DOHH2 (cell line): ENCODE results near the gene REG1A.

Experiments used
- H3F3A ChIP-seq: fragments of 200-600 bp; sonication (generic), shearing (Covaris generic); 2 replicates; pipeline ENCODE4 v1.6.0; 2016; ENCODE audit warnings: antibody characterized with exemption, mild to moderate bottlenecking; ENCODE audit not compliant: control insufficient read depth, insufficient read depth
- H3K27ac ChIP-seq: fragments of 200-600 bp; sonication (generic); 2 replicates; pipeline ENCODE4 v1.5.1; 2014; ENCODE audit warnings: low read depth, mild to moderate bottlenecking, low read length, moderate library complexity
- H3K27me3 ChIP-seq: fragments of 200-600 bp; sonication (generic); 2 replicates; pipeline ENCODE4 v1.6.1; 2014; ENCODE audit warnings: mild to moderate bottlenecking, low read length, mixed read lengths; ENCODE audit not compliant: control insufficient read depth
- H3K36me3 ChIP-seq: fragments of 200-600 bp; sonication (generic); 2 replicates; pipeline ENCODE4 v1.6.1; 2014; ENCODE audit warnings: mild to moderate bottlenecking, low read length, moderate library complexity, mixed read lengths; ENCODE audit not compliant: control insufficient read depth
- H3K4me1 ChIP-seq: fragments of 200-600 bp; sonication (generic); 2 replicates; pipeline ENCODE4 v1.6.1; 2014; ENCODE audit warnings: mild to moderate bottlenecking, low read length, mixed read lengths; ENCODE audit not compliant: control insufficient read depth
- H3K4me2 ChIP-seq: fragments of 200-600 bp; sonication (generic); 2 replicates; pipeline ENCODE4 v1.6.0; 2014; ENCODE audit warnings: mild to moderate bottlenecking, low read length, moderate library complexity
- H3K4me3 ChIP-seq: fragments of 200-600 bp; sonication (generic); 2 replicates; pipeline ENCODE4 v1.5.1; 2014; ENCODE audit warnings: mild to moderate bottlenecking, low read length, mixed read lengths
- H3K79me2 ChIP-seq: fragments of 200-600 bp; sonication (generic); 2 replicates; pipeline ENCODE4 v1.6.1; 2014; ENCODE audit warnings: mild to moderate bottlenecking, low read length, mixed read lengths; ENCODE audit not compliant: control insufficient read depth
- H3K9me2 ChIP-seq: fragments of 200-600 bp; sonication (generic); replicated peaks from 2 replicates; pipeline ENCODE4 v1.6.1; 2014; ENCODE audit warnings: mild to moderate bottlenecking, low read length, mixed read lengths; ENCODE audit not compliant: control insufficient read depth
- H3K9me3 ChIP-seq: fragments of 200-600 bp; sonication (generic); 2 replicates; pipeline ENCODE4 v1.6.1; 2014; ENCODE audit warnings: antibody characterized with exemption, low read length, mixed read lengths; ENCODE audit not compliant: control insufficient read depth, insufficient read depth
- H4K20me1 ChIP-seq: fragments of 200-600 bp; sonication (generic); 2 replicates; pipeline ENCODE4 v1.6.0; 2014; ENCODE audit warnings: low read depth, mild to moderate bottlenecking, antibody characterized with exemption, low read length, moderate library complexity; ENCODE audit not compliant: control insufficient read depth, insufficient read depth
- CTCF ChIP-seq: fragments of 200-600 bp; sonication (generic); IDR thresholded peaks from one replicate; pipeline ENCODE4 v1.5.1; 2014; ENCODE audit warnings: antibody characterized with exemption, mild to moderate bottlenecking, low read depth, low read length; ENCODE audit not compliant: poor library complexity, severe bottlenecking
- EZH2phosphoT487 ChIP-seq: fragments of 200-600 bp; sonication (generic); IDR thresholded peaks from 2 replicates; pipeline ENCODE4 v1.6.1; 2017; ENCODE audit warnings: borderline replicate concordance, mild to moderate bottlenecking, antibody characterized with exemption, low read length, moderate library complexity, mixed read lengths

The REG1A gene

GRCh38 chr2:79162801-79163200 is 42.5 kb downstream of the REG1A start:
- no peaks in the 10 kb centered on the region for H3K36me3 ChIP-seq
- H3K9me2 ChIP-seq = no peaks in the 10 kb centered on the region
- H3K9me3 ChIP-seq = no peaks in the 10 kb centered on the region
- TF ChIP-seq CTCF (no peak), EZH2phosphoT487 (no peak)
- no peak overlapping the region for H3K4me3 ChIP-seq
- no peak overlapping the region for H3K27ac ChIP-seq
- no peaks in the 10 kb centered on the region for H3K4me1 ChIP-seq
- H3K27me3 ChIP-seq = no peaks in the 10 kb centered on the region
- no peak overlapping the region for H3K4me2 ChIP-seq
- H4K20me1 ChIP-seq = no peaks in the 10 kb centered on the region
- H3F3A ChIP-seq = no peaks in the 10 kb centered on the region
- no peaks in the 10 kb centered on the region for H3K79me2 ChIP-seq

GRCh38 chr2:79171348-79171958 is 51.2 kb downstream of the REG1A start:
- Histone ChIP-seq H4K20me1 (no peaks in the 10 kb centered on the region), H3K9me2 (no peaks in the 10 kb centered on the region), H3K36me3 (no peaks in the 10 kb centered on the region), H3K4me1 (no peaks in the 10 kb centered on the region), H3K4me2 (no peak overlapping the region), H3K27me3 (no peaks in the 10 kb centered on the region), H3K27ac (no peak overlapping the region), H3F3A (no peaks in the 10 kb centered on the region), H3K79me2 (no peaks in the 10 kb centered on the region), H3K4me3 (no peak overlapping the region), H3K9me3 (no peaks in the 10 kb centered on the region; the same call in 1 of the 2 replicates)
- TF ChIP-seq CTCF (no peak), EZH2phosphoT487 (no peak)
